K562 (cell line): ENCODE data around the gene DPP8. TPM values are rescaled to one million over a fixed set of nuclear protein-coding genes. Genes with fewer than 3 reads are reported as not detected.

Experiments
- ATAC-seq: fragments of 200-7000 bp; cut with Tn5 transposase; 3 replicates; pipeline ENCODE4 v1.9.1; 2020; ENCODE audit warnings: moderate library complexity
- BruUV-seq: library from RNA; stranded (reverse); fragments of 400-500 nt; replicated peaks from 2 replicates; lab custom pipeline; 2021; lab: Mats Ljungman, UMichigan
- CTCF ChIA-PET: fragments of 300-600 bp; formaldehyde crosslinking; extraction: SDS; loops from one replicate; lab custom pipeline; 2021; ENCODE audit warnings: low intra/inter-chr PET ratio; lab: Yijun Ruan, JAX
- POLR2A ChIA-PET: fragments of 300-600, 350-650 bp; sonication (Branson Sonifier 250); formaldehyde crosslinking; extraction: SDS; loops from one replicate; lab custom pipeline; 2021; ENCODE audit warnings: antibody characterized with exemption, inconsistent platforms; lab: Yijun Ruan, JAX
- DNase-seq, 4 experiments: peaks; one replicate each; pipeline versions ENCODE4 v3.0.0 to v3.0.0-alpha.2; 2011 to 2018; ENCODE audit warnings: low spot score in 3 of 4, mixed read lengths in 3 of 4; ENCODE audit errors: extremely low read depth in 1 of 4
- FAIRE-seq: peaks from 2 replicates; lab custom pipeline; 2011; peaks lifted over from hg19 to GRCh38; lab: Jason Lieb, UNC
- H2AFZ ChIP-seq: 2 replicates; pipeline ENCODE4 v1.6.0; 2011; ENCODE audit warnings: low read depth, low read length, control low read depth, inconsistent platforms
- H3K27ac ChIP-seq: fragments of 200-600 bp; 3 replicates; pipeline ENCODE4 v1.8.0; 2011; ENCODE audit warnings: low read depth, mild to moderate bottlenecking, control low read depth, inconsistent platforms, low read length, moderate library complexity, mixed read lengths; ENCODE audit errors: extremely low read depth
- H3K27me3 ChIP-seq, 2 experiments: fragments of 300-600 bp in 1 of 2; 2 replicates in 1 of 2; 3 replicates in 1 of 2; pipeline versions ENCODE4 v1.6.0 to v1.8.0; 2011; ENCODE audit warnings: inconsistent platforms in 2 of 2, low read length in 2 of 2, mild to moderate bottlenecking in 1 of 2, mixed read lengths in 1 of 2, moderate library complexity in 1 of 2; ENCODE audit not compliant: control insufficient read depth in 2 of 2, insufficient read depth in 2 of 2
- H3K36me3 ChIP-seq: fragments of 300-600 bp; 3 replicates; pipeline ENCODE4 v1.8.0; 2011; ENCODE audit warnings: mild to moderate bottlenecking, low read length, inconsistent platforms; ENCODE audit not compliant: control insufficient read depth, insufficient read depth
- H3K4me1 ChIP-seq, 2 experiments: fragments of 200-600 bp in 1 of 2; replicated peaks in 1 of 2; 2 replicates in 1 of 2; 3 replicates in 1 of 2; pipeline versions ENCODE4 v1.5.1 to v1.8.0; 2011; ENCODE audit warnings: inconsistent platforms in 2 of 2, low read length in 2 of 2, mild to moderate bottlenecking in 1 of 2, mixed read lengths in 1 of 2, moderate library complexity in 1 of 2; ENCODE audit not compliant: control insufficient read depth in 2 of 2, insufficient read depth in 2 of 2
- H3K4me2 ChIP-seq: 2 replicates; pipeline ENCODE4 v1.6.1; 2011; ENCODE audit warnings: low read length, control low read depth, inconsistent platforms, mixed read lengths; ENCODE audit not compliant: insufficient read depth
- H3K4me3 ChIP-seq: fragments of 200-600 bp; sonication (generic), shearing (Covaris generic); 2 replicates; pipeline ENCODE4 v1.5.1; 2016; ENCODE audit warnings: control low read depth, inconsistent platforms
- H3K79me2 ChIP-seq: fragments of 200-600 bp; 3 replicates; pipeline ENCODE4 v1.8.0; 2011; ENCODE audit warnings: low read length, inconsistent platforms; ENCODE audit not compliant: control insufficient read depth, insufficient read depth
- H3K9ac ChIP-seq, 2 experiments: 2 replicates each; pipeline versions ENCODE4 v1.6.0 to v1.6.1; 2011; ENCODE audit warnings: low read depth in 2 of 2, low read length in 2 of 2, control low read depth in 1 of 2, inconsistent platforms in 1 of 2, mild to moderate bottlenecking in 1 of 2, mixed read lengths in 1 of 2; ENCODE audit not compliant: insufficient read depth in 1 of 2
- H3K9me1 ChIP-seq: one replicate; pipeline ENCODE4 v1.6.0; 2011; ENCODE audit warnings: inconsistent platforms, mild to moderate bottlenecking, low read length, moderate library complexity; ENCODE audit not compliant: control insufficient read depth, insufficient read depth
- H3K9me3 ChIP-seq: replicated peaks from 2 replicates; pipeline ENCODE4 v1.5.1; 2011; ENCODE audit warnings: low read depth, low read length, inconsistent platforms; ENCODE audit not compliant: control insufficient read depth, insufficient read depth
- H4K20me1 ChIP-seq: replicated peaks from 2 replicates; pipeline ENCODE4 v1.6.1; 2011; ENCODE audit warnings: low read length, inconsistent platforms, mixed read lengths; ENCODE audit not compliant: control insufficient read depth, insufficient read depth
- BCL6 ChIP-seq: fragments of 250-450 bp; sonication (Bioruptor Pico); IDR thresholded peaks from 2 replicates; pipeline ENCODE4 v1.4.0; 2020
- EHMT2 ChIP-seq: fragments of 450-650 bp; IDR thresholded peaks from 2 replicates; pipeline ENCODE4 v1.6.1; 2018; ENCODE audit warnings: antibody characterized with exemption
- FOXP1 ChIP-seq: sonication (generic); formaldehyde crosslinking; IDR thresholded peaks from 2 replicates; pipeline ENCODE4 v1.8.0; 2022; ENCODE audit warnings: mild to moderate bottlenecking, missing genetic modification reagents
- GABPB2 ChIP-seq: fragments of 250-450 bp; sonication (Bioruptor Pico); conservative IDR thresholded peaks from 2 replicates; pipeline ENCODE4 v1.5.1; 2021; ENCODE audit warnings: mild to moderate bottlenecking
- HLTF ChIP-seq: fragments of 450-650 bp; IDR thresholded peaks from 2 replicates; pipeline ENCODE4 v1.6.1; 2016
- MEF2D ChIP-seq: conservative IDR thresholded peaks from 2 replicates; pipeline ENCODE4 v1.6.1; 2016; ENCODE audit warnings: low read depth, missing genetic modification characterization, missing compliant biosample characterization
- MIER1 ChIP-seq: fragments of 450-650 bp; IDR thresholded peaks from 2 replicates; pipeline ENCODE4 v1.6.1; 2016; ENCODE audit warnings: antibody characterized with exemption, mild to moderate bottlenecking, low read depth
- POLR2B ChIP-seq: fragments of 450-650 bp; IDR thresholded peaks from 2 replicates; pipeline ENCODE4 v1.6.1; 2018; ENCODE audit warnings: low read depth; ENCODE audit not compliant: partially characterized antibody
- RBFOX2 ChIP-seq: fragments of 200-400 bp; formaldehyde crosslinking; IDR thresholded peaks from 2 replicates; pipeline ENCODE4 v1.6.1; 2017; ENCODE audit warnings: low read depth, mild to moderate bottlenecking, low read length, moderate library complexity
- SMAD1 ChIP-seq: fragments of 150-350 bp; IDR thresholded peaks from 2 replicates; pipeline ENCODE4 v1.6.1; 2014; ENCODE audit warnings: low read length, low read depth; ENCODE audit not compliant: partially characterized antibody
- SNRNP70 ChIP-seq: fragments of 200-400 bp; formaldehyde crosslinking; optimal IDR thresholded peaks from 2 replicates; pipeline ENCODE3; 2017; ENCODE audit warnings: low read depth, low read length
- SUPT5H ChIP-seq: fragments of 450-650 bp; IDR thresholded peaks from 2 replicates; pipeline ENCODE4 v1.6.1; 2016
- TAF7 ChIP-seq: fragments of 450-650 bp; IDR thresholded peaks from 2 replicates; pipeline ENCODE4 v1.6.1; 2016; ENCODE audit warnings: missing genetic modification characterization, missing compliant biosample characterization
- WHSC1 ChIP-seq: IDR thresholded peaks from one replicate; pipeline ENCODE4 v1.6.1; 2012; ENCODE audit warnings: low read length, control low read depth, inconsistent platforms
- ZNF445 ChIP-seq: fragments of 250-450 bp; sonication (Bioruptor Pico); IDR thresholded peaks from 2 replicates; pipeline ENCODE4 v1.4.0; 2020; ENCODE audit warnings: low read depth, mild to moderate bottlenecking, moderate library complexity
- ZNF695 ChIP-seq: fragments of 450-650 bp; formaldehyde crosslinking; IDR thresholded peaks from 2 replicates; pipeline ENCODE4 v1.4.0; 2020; ENCODE audit warnings: mild to moderate bottlenecking, moderate library complexity
- WGBS: fragments of 100-300 bp; shearing (Covaris generic); methylation state at CpG from one replicate; pipeline ENCODE4 v1.1.6; 2016; ENCODE audit warnings: low coverage, mixed read lengths; ENCODE audit not compliant: insufficient coverage; ENCODE audit errors: missing lambda C conversion rate; 5-methylcytosine and 5-hydroxymethylcytosine counted together
- in situ Hi-C: fragments of 300-500 bp; cut with MboI; formaldehyde crosslinking; loops from 4 replicates; pipeline ENCODE4 v1.15.0; 2018; ENCODE audit warnings: inconsistent platforms, mixed read lengths
- intact Hi-C: fragments of 100-400 bp; cut with micrococcal nuclease; formaldehyde crosslinking; loops from 2 replicates; pipeline ENCODE4 v1.14.2; 2022
- polyA plus RNA-seq, 8 experiments: library from polyadenylated mRNA; depleted of rRNA in 4 of 8; stranded (reverse) in 5 of 8; unstranded in 3 of 8; fragments of >200 nt; fragmentation: Nextera tagmentation in 2 of 8; fragmentation: Illumina TruSeq in 1 of 8; extraction: Ambion mirVana in 2 of 8; extraction: Trizol in 1 of 8; gene quantifications; 2 replicates each; pipeline versions ENCODE4 v1.2.1 to v1.2.3, GENCODE V29; 2011 to 2014; ENCODE audit warnings: inconsistent platforms in 1 of 8, missing spikeins in 1 of 8
- total RNA-seq, 7 experiments: library from RNA; depleted of rRNA in 6 of 7; stranded (reverse); fragments of >200 nt in 6 of 7; fragmentation: Illumina TruSeq in 2 of 7; extraction: Trizol in 2 of 7; gene quantifications; 2 replicates each; pipeline versions ENCODE4 v1.2.1 to v1.2.3, GENCODE V29; 2011 to 2021; ENCODE audit warnings: low replicate concordance in 1 of 7
- TF ChIP-seq, protein P1 (sequence below): fragments of 250-450 bp; sonication (Bioruptor Pico); IDR thresholded peaks from 2 replicates; pipeline ENCODE4 v1.4.0; 2020; ENCODE audit warnings: mild to moderate bottlenecking, moderate library complexity, borderline replicate concordance

The DPP8 gene
- total and polyA plus RNA-seq, 9 of the 15 experiments (the other 6 are each of a cell fraction or from before 2014, with no cell fraction given), result 5.5 to 36.7 (median 20.7) TPM

DNA sequence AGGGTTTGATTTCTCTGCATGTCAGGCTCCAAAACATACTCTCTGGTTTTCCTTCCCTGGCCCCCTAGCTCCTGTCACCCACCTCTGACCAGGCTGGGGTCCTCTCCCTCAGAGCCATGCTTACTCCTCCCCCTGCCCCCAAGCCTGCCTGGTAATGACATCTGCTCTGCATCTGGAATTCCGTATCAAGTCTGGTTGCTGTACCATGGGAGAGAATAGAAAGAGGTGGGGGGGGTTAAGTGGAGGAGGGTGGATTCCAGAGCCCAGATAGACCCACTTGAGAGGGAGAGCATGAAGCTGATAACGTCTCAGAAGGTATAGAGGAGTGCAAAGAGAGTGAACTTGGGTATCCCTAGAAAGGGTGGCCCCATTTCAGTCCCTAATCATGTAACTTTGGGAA, 98.9 kb downstream of the DPP8 start:
- Histone ChIP-seq H3K4me3 (no peak overlapping the region), H3K9ac (no peak overlapping the region), H3K27me3 (peaks cover 18 to 41% of the 10 kb centered on the region in 2 experiments; a peak in 3 of 5 replicates), H3K4me2 (no peak overlapping the region), H3K9me3 (no peaks in the 10 kb centered on the region), H4K20me1 (0 out of 2 replicates have a peak, but pooled peaks cover 7% of the 10 kb centered on the region), H3K4me1 (peaks cover 19 to 30% of the 10 kb centered on the region in 2 experiments; a peak in 4 of 5 replicates), H2AFZ (no peak overlapping the region), H3K79me2 (no peaks in the 10 kb centered on the region), H3K36me3 (no peaks in the 10 kb centered on the region), H3K27ac (no peak overlapping the region), H3K9me1 (no peaks in the 10 kb centered on the region)
- DNase-seq (no peak), ATAC-seq (no peak), FAIRE-seq (no peak)
- POLR2A ChIA-PET, result interaction anchor here (0.6 to 2.3 kb wide), 3 partner anchors 9 to 113 kb away, joined by 3 to 8 read pairs (median 3); partner anchors contain the start of gene RNU5B-1
- CTCF ChIA-PET, result no interaction called here
- BruUV-seq, result no TSS peak
- in situ Hi-C loops (no loop called here), intact Hi-C loops (no loop called here)
- WGBS, result 3% methylated on average over 2 of the region's 2 CpGs
- TF ChIP-seq ZNF445 (CRISPR knock-in tag) (no peak), MEF2D (tag) (no peak), BCL6 (CRISPR knock-in tag) (no peak), SNRNP70 (no peak), POLR2B (no peak), HLTF (no peak), MIER1 (no peak), EHMT2 (no peak), ZNF695 (CRISPR knock-in tag) (no peak), WHSC1 (no peak), TAF7 (tag) (no peak), GABPB2 (CRISPR knock-in tag) (no peak), SMAD1 (no peak), FOXP1 (CRISPR knock-in tag) (no peak), RBFOX2 (no peak), SUPT5H (no peak)
- TF ChIP-seq, protein P1, sequence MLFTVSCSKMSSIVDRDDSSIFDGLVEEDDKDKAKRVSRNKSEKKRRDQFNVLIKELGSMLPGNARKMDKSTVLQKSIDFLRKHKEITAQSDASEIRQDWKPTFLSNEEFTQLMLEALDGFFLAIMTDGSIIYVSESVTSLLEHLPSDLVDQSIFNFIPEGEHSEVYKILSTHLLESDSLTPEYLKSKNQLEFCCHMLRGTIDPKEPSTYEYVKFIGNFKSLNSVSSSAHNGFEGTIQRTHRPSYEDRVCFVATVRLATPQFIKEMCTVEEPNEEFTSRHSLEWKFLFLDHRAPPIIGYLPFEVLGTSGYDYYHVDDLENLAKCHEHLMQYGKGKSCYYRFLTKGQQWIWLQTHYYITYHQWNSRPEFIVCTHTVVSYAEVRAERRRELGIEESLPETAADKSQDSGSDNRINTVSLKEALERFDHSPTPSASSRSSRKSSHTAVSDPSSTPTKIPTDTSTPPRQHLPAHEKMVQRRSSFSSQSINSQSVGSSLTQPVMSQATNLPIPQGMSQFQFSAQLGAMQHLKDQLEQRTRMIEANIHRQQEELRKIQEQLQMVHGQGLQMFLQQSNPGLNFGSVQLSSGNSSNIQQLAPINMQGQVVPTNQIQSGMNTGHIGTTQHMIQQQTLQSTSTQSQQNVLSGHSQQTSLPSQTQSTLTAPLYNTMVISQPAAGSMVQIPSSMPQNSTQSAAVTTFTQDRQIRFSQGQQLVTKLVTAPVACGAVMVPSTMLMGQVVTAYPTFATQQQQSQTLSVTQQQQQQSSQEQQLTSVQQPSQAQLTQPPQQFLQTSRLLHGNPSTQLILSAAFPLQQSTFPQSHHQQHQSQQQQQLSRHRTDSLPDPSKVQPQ (CRISPR knock-in tag), result no peak
